IPS-NIHi11 (cell line): ENCODE measurements around the gene RASGRP3.

Experiments
- DNase-seq: peaks from one replicate; pipeline ENCODE4 v3.0.0; 2012; ENCODE audit warnings: mixed read lengths, low spot score

The RASGRP3 gene

DNA sequence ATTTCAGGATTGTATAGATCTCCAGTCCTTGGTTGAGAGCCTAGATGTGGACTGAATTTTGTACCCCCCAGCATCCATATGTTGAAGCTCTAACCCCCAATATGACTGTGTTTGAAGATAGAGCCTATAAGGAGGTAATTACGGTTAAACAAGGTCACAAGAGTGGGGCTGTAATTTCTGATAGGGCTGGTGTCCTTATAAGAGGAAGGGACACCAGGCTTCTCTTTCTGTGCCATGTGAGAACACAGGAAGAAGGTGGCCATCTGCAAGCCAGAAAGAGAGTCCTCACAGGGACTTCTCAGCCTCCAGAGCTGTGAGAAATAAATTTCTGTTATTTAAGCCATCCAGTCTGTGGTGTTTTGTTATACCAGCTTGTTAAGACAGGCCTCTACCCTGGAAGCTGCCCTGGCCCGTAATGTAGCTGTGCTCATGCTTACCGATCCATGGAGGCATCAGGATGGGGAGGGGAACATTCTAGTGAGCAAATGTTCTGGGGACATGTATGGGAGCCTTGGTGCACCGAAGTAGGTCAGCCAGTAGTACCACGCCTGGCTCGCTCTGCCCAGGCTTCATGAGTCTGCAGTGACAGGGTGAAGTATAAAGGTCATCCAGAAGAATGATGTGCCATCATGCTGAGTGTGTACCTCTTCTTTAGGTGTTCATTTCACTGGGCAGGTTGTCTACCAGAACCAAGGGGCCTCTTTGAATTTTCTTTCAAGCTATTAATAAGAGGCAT lies 16.1 kb downstream of the RASGRP3 start:
- DNase-seq = no peak

DNA sequence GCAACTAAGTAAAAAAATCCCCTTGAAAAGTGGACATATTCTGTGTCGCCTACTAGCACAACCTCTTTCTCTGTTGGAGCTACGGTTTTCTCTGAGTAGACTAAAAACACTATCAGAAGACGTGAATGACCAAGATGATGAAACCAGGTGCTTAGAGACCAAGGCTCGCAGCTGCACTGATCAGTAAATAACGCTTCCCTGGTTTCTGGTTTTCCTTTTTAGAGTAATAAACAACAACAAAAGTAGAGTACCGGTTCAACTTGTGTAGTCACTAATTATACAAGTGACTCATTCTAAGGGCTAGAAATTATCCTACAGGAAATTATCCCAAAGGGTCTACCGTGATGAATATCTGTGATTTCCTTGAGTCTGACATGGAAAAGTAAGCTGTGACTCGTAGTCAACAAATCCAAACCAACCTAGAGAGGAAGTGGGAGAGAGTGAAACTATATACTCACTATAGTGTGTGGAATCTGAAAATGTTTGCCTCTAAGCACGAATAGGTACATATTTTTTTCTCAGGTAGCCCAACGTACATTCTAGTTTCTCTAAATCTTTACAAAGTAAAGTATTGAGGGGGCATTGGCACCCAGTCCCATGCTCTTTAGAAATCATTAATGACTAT lies 17.8 kb downstream of the RASGRP3 start:
- no peak for DNase-seq

DNA sequence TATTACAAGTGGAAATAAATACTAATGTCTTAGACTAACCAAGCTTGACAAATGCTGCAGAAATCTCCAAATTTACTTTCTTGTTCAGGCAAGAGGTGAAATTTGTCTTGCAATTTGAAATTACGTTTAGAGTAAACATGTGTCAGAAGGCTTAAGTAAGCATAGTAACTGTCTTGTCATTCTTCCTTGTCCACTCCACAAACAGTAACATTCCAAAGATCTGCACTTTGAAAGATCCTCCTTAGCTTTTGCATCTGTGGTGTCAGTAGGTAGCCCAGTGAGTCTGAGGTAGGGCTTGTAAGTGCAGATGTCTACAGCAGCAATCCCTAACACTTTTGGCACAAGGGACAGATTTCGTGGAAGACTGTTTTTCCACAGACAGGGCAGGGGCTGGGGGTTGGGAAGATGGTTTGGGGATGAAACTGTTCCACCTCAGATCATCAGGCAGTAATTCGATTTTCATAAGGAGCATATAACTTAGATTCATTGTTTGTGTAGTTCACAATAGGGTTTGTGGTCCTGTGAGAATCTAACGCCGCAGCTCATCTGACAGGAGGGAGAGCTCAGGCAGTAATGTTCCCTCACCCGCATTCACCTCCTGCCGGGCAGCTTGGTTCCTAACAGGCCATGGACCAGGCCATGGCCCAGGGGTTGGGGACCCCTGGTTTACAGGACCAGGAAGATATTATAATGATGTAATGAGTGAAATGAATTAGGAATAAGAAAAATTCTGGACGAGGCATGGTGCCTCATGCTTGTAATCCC lies 18.6 kb downstream of the RASGRP3 start:
- no peak for DNase-seq

DNA sequence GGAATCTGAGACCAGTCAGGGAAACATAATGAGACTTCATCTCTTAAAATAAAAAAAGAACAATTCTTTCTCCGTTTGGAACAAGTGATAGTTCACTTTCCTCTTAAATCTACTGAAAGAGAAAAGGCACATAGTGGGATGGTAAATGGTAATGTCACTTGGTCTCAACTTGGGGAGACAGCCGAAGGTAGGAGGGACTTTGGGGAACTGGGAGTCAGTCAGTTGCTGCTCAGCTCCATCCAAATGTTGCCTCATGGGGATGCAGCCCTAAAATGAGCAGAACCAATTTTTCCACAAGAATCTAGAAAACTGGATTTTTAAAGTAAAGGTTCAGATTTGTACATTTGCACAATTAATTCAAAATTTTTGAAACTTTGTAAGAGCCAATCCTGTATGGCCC lies 19.2 kb downstream of the RASGRP3 start:
- DNase-seq = no peak

DNA sequence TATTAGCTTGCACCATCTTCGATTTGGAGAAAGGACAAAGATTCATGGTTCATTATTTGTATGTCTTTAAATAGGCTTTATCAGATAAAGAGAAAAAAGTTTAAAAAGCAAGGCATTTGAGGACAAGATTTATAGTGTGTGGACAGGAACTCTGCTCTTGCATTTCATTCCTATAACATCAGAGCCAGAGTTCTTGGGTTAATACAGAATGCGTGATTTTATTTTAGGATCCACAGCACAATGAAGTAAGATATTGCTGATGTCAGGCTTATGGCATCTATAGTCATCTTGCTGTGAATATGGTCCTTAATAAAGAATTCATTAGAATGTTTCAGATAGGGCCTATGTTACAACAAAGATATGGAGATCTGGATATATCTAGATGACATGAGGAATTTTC lies 19.7 kb downstream of the RASGRP3 start:
- no peak for DNase-seq

DNA sequence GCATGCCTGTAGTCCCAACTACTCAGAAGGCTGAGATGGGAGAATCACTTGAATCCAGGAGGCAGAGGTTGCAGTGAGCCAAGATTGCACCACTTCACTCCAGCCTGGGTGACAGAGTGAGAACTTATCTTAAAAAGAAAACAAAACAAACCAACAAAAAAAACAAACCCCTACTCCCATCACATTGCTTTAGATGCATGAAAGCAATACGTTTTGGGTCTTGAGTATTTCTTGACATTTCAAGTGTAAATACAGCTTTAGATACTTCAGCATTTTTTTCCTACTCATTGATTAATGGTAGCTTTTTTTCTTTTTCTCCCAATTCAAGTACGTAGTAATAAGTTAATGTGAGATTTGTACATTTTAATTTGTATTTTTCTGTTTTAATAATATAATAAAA lies 20.3 kb downstream of the RASGRP3 start:
- no peak for DNase-seq

DNA sequence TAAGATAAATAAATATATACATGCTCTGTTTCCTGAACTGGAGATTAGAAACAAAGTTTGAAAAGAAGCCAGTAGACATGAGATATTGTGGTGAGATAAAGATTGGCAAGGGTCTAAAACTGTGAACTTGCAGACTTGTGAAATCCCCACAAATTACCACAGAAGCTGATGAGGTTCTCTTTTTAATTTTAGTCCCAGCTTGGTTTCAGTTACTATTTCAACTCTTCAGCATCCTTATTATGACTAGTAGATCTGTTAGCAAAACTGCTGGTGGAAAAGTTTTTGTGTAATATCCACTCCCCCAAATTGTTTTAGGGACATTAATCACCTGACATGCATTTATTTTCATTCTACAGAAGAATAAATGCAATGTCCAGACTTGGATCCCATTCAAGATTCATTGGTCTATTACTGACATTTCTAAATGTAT lies 20.8 kb downstream of the RASGRP3 start:
- DNase-seq = no peak

DNA sequence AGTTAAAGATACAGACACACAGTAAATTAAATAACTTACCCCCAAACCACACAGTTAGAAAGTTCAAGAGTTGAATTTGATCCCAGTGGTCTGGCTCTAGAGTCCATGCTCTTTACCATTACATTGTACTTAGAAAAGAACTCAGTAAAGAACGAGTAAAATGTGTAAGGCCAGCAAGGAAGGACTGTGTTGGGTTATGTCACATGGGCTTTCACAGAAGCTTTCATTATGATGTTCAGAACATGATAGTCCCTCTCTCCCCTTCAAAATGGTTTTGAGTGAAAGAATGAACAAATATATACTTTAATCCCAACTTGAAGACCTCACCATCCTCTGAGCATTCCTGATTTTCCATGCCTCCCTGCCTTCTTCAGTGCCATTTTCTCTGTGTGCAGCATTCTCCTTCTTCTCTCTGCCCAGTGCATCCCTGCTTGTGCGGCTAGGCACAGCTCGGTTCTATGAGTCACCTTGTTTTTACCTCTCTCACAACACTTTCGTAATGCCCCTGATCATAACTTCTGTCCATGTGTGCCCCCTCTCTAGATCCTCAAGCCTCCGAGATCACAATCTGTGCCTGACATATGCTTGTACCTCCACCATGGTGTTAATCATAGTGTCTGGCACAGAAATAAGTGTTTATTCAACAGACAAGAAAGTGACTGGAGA lies 22.0 kb downstream of the RASGRP3 start:
- DNase-seq = no peak

DNA sequence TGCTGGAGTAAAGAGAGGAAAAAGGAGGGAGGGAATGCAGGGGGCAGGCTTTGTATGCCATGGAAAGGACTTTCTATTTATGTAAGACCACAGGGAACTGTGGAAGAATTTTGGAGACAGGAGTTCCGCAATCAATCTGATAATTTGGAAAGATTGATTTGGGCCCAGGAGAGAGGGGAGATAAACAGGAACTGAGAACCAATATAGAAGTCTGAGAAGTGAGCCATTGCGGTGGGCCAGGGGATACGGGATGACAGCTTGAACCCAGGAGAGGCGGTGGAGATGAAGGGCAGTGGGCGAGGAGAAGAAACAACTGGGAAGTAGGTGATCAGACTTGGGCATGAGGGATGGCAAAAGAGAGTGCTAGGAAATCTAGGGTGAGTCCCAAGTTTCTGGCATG lies 23.7 kb downstream of the RASGRP3 start:
- DNase-seq = no peak

DNA sequence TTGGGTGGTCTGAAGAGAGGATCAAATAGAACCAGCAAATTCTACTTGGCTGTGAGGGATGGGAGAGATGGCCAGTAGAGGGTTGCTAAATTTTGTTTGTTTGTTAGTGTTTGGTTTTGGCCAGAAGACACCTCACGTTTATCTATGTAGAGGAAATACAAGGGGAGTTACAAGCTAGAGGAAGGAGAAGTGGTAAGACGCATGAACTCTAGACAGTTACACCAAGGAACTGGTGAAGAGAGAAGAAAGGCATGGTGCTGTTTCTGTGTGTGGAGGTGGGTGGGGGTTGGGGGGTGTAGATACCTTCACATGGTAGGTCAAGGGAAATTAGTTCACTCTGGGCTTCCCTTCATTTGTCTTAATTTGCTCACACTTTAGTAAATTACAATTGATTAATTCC lies 25.6 kb downstream of the RASGRP3 start:
- no peak for DNase-seq

DNA sequence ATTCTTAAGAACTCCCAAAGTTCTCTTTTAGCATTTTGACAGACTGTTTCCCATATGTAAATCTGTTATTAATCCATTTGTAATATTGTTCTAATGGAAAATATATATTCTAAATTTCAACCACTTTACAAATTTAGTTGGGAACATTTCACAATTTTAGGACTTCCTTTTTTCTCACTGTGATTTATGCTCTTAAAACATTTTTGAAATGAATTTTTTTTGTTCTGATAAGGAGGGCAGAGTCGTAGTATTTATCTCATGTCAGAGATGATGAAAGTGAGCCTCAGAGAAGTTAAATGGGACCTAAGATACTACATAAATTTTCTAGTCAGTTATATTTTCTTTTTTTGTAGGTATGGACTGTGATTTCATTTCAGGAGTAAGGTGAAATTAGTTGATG lies 26.6 kb downstream of the RASGRP3 start:
- no peak for DNase-seq

DNA sequence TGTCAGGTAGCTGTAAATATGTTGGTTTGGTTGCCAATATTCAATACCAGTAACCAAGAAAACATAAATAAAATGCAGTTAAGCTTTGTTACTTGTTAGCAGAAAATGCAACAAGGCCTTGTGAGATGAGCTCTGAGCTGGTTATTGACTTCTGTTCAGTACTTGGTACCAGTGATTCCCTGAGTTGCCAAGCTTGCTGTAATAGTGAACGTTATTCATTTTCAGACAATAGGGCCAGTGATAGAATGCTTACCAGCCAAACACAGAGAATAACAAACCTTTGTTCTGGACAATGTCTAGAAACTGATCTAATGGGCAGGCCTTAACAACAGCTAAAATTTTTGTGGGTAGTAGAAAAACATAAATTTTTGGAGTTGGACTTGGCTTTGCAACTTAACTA lies 29.5 kb downstream of the RASGRP3 start:
- no peak for DNase-seq

DNA sequence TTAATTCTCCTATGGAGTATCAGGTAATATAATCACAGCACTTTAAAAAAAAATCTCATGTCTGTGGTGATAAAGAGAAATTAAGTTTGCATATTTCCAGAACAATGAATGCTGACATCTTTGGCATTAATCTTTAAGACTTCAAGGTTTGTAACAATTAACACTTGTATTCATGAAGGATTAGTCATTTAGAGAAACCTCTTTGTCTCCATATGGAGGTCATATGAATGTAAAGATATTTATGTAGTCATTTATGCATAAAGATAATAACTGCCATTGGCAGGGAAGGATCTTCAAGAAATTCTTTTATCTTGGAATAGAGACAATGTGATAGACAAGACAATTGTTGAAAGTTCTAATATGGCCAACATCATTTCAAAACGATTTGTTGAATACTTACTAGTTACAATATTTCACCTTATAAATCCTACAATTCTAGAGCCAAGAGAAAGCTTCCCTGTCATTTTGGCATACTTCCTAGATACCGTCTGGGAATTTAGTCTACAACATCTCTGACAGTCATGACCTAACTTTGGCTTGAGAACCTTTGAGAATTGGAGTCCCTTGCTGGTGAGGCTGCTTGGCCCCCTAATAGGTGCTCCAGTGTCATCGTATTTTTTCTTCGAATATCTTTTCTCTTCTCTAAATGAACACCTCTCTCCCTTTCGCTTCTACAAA lies 33.6 kb downstream of the RASGRP3 start:
- no peak for DNase-seq

DNA sequence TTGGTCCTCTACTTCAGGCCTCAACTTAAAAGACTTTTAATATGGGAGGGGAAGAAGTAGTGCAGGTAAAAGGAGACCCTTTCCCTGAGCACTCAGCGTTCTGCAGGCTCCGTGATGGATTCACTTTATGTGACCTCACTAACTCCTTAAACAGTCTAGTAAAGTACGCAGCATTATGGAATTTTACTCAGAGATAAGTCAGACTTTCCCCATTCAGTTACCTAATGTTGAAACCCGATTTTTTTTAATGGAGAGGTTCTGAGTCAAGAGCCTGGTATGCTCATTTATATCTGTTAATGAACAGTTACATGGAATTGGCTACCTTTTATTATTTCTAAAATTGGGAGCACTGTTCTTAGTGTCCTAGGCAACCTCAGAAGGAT lies 34.1 kb downstream of the RASGRP3 start:
- DNase-seq = no peak

DNA sequence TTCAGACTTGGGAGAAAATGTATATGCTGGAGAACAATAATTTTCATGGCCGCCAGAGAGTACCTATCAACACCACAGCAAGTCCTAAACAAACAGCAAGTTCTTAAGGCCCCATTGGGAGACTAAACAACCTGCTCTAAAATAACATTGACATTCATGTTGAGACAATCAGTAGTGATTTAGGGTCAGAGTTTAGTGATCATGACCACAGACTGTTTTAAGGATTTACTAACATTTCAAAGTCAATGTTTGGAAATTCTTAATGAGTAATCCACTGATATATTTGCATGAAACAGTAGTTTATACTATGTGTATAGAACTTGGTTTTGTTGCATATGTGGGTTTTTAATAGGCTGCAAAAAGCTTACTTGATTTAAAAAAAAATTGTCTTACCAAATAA lies 34.7 kb downstream of the RASGRP3 start:
- no peak for DNase-seq

DNA sequence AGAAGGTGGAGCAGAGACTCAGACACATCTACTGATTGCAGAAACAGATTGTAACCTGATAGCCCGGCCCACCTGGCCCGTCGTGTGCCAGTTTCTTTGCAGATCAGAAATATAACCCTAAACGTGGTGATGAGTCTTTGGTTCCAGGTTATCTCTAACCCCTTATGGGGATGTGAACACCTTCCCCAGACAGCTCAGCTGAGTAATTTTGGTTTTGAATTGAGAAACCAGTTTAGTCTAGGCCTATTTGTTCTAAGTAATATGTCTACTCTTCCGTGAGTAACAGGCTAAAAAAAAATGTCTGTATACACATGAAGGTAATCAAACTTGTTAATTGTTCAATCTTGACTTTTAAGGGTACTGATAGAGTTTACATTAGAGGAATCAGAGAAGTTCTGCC lies 35.7 kb downstream of the RASGRP3 start:
- no peak for DNase-seq

DNA sequence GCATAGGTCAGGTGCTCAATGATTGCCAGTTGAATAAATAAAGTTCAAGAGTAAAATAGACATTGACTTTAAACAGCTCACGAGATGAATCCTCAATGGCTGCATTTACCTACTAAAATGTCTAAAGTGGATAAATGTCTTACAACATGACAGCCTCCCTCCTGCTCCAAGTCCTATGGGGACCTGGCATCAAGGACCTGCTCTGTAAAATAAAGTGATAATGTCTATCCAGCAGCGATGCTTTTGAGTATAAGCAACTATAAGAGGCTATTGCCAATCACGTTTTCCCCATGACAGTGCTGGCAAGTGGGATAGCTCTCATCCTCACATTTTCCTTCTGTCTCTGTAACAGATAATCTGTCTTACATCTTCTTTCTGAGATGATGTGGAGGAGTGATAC lies 37.0 kb downstream of the RASGRP3 start:
- no peak for DNase-seq

DNA sequence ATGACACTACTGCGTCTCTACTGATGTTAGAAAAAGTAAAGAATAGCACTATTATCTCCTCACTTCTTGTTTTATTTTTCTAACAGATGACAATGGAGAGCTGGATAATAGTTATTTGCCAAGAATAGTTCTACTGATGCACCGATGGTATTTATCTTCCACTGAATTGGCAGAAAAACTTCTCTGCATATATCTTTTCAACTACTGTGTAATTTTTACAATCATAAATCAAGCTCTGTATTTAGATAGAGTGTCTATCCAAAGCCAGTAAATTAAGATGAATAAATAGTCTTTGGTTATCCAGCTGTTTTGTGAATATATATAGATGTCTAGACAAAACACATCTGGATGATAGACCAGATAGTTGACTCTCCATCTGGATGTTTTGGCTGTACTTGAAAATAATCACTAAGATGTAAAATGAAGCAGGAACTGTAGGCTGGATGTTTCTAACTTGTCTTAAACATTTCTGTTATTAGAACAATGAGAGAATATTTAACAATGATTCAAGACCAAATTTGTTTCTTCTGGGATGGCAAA lies 40.1 kb downstream of the RASGRP3 start:
- DNase-seq = no peak

DNA sequence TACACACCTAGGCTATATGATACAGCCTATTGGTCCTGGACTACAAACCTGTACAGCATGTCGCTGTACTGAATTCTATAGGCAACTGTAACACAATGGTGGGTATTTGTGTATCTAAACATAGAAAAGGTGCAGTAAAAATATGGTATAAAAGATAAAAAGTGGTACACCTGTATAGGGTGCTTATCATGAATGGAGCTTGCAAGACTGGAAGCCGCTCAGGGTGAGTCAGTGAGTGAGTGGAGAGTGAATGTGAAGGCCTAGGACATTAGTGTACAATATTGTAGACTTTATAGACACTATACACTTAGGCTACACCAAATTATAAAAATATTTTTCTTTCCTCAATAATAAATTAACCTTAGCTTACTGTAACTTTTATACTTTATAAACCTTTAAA lies 41.8 kb downstream of the RASGRP3 start:
- no peak for DNase-seq

DNA sequence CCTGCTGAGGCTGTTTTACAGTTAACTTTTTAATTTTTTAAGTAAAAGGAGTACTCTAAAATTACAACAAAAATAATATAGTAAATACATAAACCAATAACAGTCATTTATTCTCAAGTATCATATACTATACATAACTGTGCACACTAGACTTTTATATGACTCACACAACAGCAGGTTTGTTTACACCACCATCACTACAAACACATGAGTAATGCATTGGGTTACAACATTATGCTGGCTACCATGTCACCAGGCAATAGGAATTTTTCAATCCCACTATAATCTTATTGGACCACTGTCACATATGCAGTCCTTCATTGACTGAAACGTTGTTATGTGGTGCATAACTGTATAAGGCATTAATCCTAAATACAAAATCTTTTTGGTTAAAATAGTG lies 42.5 kb downstream of the RASGRP3 start:
- no peak for DNase-seq

DNA sequence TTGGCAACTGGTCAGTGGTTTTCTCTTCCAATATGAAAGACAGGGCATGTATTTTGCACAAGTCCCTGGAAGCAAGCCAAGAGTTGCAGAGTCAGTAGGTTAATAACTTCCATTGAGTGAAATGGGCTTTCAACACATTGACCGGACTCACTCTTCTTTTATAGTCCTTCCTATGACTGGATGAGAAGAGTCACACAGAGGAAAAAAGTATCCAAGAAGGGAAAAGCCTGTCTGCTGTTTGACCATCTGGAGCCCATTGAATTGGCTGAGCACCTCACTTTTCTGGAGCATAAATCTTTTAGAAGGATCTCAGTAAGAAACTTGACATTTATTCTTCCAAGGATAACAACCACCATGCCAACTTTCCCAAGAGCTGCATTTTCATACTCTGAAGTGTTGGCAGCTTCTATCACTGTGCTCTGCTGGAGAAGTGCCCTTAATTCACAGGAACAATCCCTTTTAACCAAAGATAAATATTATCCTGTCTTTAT lies 45.4 kb downstream of the RASGRP3 start:
- DNase-seq = no peak

DNA sequence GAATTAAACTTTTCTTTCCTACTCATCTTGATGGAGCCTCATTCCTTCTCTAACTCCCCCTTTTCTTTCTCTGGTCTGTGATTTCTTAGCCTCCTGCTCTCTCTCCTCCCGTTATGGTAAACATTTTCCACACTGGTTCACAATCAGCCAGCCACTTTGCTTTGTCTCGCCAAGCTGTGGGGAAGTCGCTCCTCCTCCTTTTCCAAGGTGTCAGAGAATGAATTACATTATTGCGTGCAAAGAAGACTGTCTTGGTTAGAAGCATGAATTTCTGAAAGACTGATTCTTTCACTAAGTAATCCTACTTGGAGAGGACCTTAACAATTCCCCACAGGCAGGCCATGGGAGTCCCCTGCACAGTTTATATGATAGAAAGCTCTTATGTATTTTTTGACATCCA lies 46.1 kb downstream of the RASGRP3 start:
- no peak for DNase-seq
